GM04504 (cell line): Measurements from ENCODE around the gene DGKQ.

Experiments
- DNase-seq: peaks from one replicate; pipeline ENCODE4 v3.0.0-alpha.2; 2012; ENCODE audit warnings: low read depth

DGKQ gene

GRCh38 chr4:973431-974397 is at the start of gene DGKQ:
Gene DGKQ, minus strand, starts transcription at chr4:973569. Its CDS starts 87 bp downstream, at chr4:973482.
- DNase-seq = peak; percentile 66

GRCh38 chr4:1022739-1023066 is 49.3 kb upstream of the DGKQ start:
- DNase-seq = no peak

- no peak for DNase-seq
Observed at GRCh38 chr4:1022051-1022738, 48.8 kb upstream of the DGKQ start.

- DNase-seq = no peak
Observed at GRCh38 chr4:1021386-1022050, 48.1 kb upstream of the DGKQ start.

GRCh38 chr4:1019729-1020470 is 46.5 kb upstream of the DGKQ start:
- DNase-seq = no peak

- DNase-seq = no peak
Observed at GRCh38 chr4:1019320-1019719, 46.0 kb upstream of the DGKQ start.

- no peak for DNase-seq
Observed at GRCh38 chr4:1018147-1019020, 45.0 kb upstream of the DGKQ start.

- DNase-seq = no peak
Observed at GRCh38 chr4:1017706-1018105, 44.3 kb upstream of the DGKQ start.

- no peak for DNase-seq
Observed at GRCh38 chr4:1017211-1017610, 43.8 kb upstream of the DGKQ start.

GRCh38 chr4:1015746-1016145 is 42.4 kb upstream of the DGKQ start:
- no peak for DNase-seq

- no peak for DNase-seq
Observed at GRCh38 chr4:1015179-1015578, 41.8 kb upstream of the DGKQ start.

GRCh38 chr4:1014291-1015167 is 41.2 kb upstream of the DGKQ start:
- no peak for DNase-seq

GRCh38 chr4:1013225-1014073 is 40.1 kb upstream of the DGKQ start:
- no peak for DNase-seq

GRCh38 chr4:1012034-1012739 is 38.8 kb upstream of the DGKQ start:
- no peak for DNase-seq

GRCh38 chr4:1011666-1012033 is 38.3 kb upstream of the DGKQ start:
- DNase-seq = no peak

GRCh38 chr4:1011022-1011665 is 37.8 kb upstream of the DGKQ start, which contains the start of gene FGFRL1:
Gene FGFRL1, plus strand, starts transcription at chr4:1011626. Its CDS starts 860 bp downstream, at chr4:1012486.
- DNase-seq = peak; percentile 78

- DNase-seq = peak; percentile 75
Observed at GRCh38 chr4:1010395-1011021, 37.1 kb upstream of the DGKQ start.
